BJ (cell line): ENCODE results near the gene STK24. TPM values are rescaled to one million over a fixed set of nuclear protein-coding genes. Genes with fewer than 3 reads are reported as not detected.
A peak's percentile ranks its signal among the peaks of the same experiment; 100 is the strongest.

Source experiments
- CTCF ChIA-PET: fragments of 350-600 bp; formaldehyde crosslinking; extraction: SDS; loops from one replicate; lab custom pipeline; 2021; ENCODE audit warnings: antibody characterized with exemption, inconsistent platforms; lab: Yijun Ruan, JAX
- POLR2A ChIA-PET: fragments of 300-600 bp; sonication (Branson Sonifier 250); formaldehyde crosslinking; extraction: SDS; loops from one replicate; lab custom pipeline; 2021; ENCODE audit warnings: antibody characterized with exemption; lab: Charles Lee
- DNase-seq: peaks from one replicate; pipeline ENCODE4 v3.0.0-alpha.2; 2011; ENCODE audit warnings: low read depth
- H3K27me3 ChIP-seq: 2 replicates; pipeline ENCODE4 v1.6.0; 2011; ENCODE audit warnings: low read length; ENCODE audit not compliant: control insufficient read depth, insufficient read depth
- H3K36me3 ChIP-seq: 2 replicates; pipeline ENCODE4 v1.5.1; 2011; ENCODE audit warnings: low read length; ENCODE audit not compliant: control insufficient read depth, insufficient read depth
- H3K4me3 ChIP-seq: 2 replicates; pipeline ENCODE4 v1.5.1; 2011; ENCODE audit warnings: low read depth, mild to moderate bottlenecking, control low read depth, low read length
- polyA plus RNA-seq: library from polyadenylated mRNA; depleted of rRNA; stranded (reverse); fragments of >200 nt; gene quantifications from 2 replicates; pipeline ENCODE4 v1.2.3, GENCODE V29; 2011
- TF ChIP-seq, protein P1 (sequence below): IDR thresholded peaks from 2 replicates; pipeline ENCODE4 v1.5.1; 2011; ENCODE audit warnings: low read depth, mild to moderate bottlenecking, control low read depth, inconsistent platforms, low read length, moderate library complexity; ENCODE audit not compliant: insufficient read depth

The STK24 gene
- polyA plus RNA-seq, 1 experiment: 32.8 TPM

DNA sequence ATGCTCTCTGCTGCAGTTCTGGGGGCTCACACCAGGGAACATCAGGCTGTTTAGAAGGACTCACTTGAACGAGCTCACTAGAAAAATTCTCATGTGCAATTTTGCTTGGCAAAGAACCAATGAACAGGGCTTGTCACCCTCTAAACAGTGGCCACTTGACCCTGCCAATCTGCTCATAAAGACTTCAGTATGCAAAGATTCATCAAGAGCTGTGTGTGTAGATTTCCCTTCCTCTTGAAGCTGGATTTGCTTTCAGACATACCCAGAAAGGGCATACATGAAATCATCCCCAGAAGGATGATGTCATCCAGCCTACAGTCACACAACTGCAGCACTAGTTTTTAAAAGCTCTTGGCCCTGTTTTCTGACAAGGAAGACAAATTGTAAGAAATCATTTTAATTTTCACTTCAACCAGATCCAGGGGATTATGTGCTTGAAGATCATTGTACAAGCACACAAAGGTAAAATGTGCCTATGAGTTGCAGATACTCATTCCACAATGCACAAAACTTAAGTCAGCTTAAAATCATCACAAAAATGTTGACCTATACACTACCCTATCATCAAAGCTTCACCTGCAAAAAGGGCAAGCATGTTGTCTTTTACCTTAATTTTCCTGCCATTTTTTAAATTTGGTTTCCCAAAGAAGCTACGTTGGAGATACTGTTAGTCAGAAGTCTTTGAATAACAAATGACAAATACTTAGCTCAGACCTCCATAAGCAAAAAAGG is 5.2 kb upstream of the STK24 start:
- H3K4me3 ChIP-seq: no peak overlapping the region
- ChIA-PET CTCF (interaction anchor here (0.6 to 3.1 kb wide), 7 partner anchors 9 to 261 kb away, joined by 3 to 15 read pairs (median 3); no protein-coding TSS in a partner anchor), POLR2A (no interaction called here)
- DNase-seq: no peak
- H3K36me3 ChIP-seq: no peaks in the 10 kb centered on the region
- H3K27me3 ChIP-seq: no peaks in the 10 kb centered on the region
- TF ChIP-seq, protein P1, sequence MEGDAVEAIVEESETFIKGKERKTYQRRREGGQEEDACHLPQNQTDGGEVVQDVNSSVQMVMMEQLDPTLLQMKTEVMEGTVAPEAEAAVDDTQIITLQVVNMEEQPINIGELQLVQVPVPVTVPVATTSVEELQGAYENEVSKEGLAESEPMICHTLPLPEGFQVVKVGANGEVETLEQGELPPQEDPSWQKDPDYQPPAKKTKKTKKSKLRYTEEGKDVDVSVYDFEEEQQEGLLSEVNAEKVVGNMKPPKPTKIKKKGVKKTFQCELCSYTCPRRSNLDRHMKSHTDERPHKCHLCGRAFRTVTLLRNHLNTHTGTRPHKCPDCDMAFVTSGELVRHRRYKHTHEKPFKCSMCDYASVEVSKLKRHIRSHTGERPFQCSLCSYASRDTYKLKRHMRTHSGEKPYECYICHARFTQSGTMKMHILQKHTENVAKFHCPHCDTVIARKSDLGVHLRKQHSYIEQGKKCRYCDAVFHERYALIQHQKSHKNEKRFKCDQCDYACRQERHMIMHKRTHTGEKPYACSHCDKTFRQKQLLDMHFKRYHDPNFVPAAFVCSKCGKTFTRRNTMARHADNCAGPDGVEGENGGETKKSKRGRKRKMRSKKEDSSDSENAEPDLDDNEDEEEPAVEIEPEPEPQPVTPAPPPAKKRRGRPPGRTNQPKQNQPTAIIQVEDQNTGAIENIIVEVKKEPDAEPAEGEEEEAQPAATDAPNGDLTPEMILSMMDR: no peak

DNA sequence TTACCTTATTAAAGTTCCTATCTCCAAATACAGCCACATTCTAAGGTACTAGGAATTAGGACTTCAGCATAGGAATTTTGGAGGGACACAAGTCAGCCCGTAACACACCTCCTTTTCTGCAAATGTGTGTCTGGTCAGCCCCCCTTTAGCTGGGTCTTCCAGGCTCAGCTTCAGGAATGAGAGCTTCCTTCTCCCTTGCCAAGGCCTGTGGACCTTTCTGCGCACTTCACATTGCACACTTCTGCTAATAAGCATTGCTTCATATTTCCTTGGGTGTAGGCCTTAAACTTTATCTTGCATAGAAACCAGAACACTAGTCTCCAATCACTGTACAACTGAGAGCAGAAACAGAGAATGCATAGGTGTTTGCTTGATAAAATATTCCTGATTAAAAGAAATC is 4.5 kb upstream of the STK24 start:
- TF ChIP-seq, protein P1: no peak
- Histone ChIP-seq H3K27me3 (no peaks in the 10 kb centered on the region), H3K4me3 (no peak overlapping the region), H3K36me3 (no peaks in the 10 kb centered on the region)
- POLR2A ChIA-PET: no interaction called here
- CTCF ChIA-PET: interaction anchor here (0.8 to 3.1 kb wide), 4 partner anchors 9 to 115 kb away, joined by 3 to 15 read pairs (median 4); no protein-coding TSS in a partner anchor
- no peak for DNase-seq

GRCh38 chr13:98580420-98580819 is 3.5 kb upstream of the STK24 start:
- no peak for DNase-seq
- Histone ChIP-seq H3K4me3 (no peak overlapping the region), H3K27me3 (no peaks in the 10 kb centered on the region), H3K36me3 (no peaks in the 10 kb centered on the region)
- POLR2A ChIA-PET: no interaction called here
- TF ChIP-seq, protein P1: no peak
- CTCF ChIA-PET: interaction anchor here (1.0 to 3.1 kb wide), 3 partner anchors 9 to 132 kb away, joined by 3 to 15 read pairs (median 3); no protein-coding TSS in a partner anchor

GRCh38 chr13:98577836-98578285 is 954 bp upstream of the STK24 start:
- TF ChIP-seq, protein P1: no peak
- POLR2A ChIA-PET: no interaction called here
- peak overlapping the region; percentile 82 for H3K4me3 ChIP-seq
- H3K36me3 ChIP-seq: no peaks in the 10 kb centered on the region
- H3K27me3 ChIP-seq: no peaks in the 10 kb centered on the region
- no peak for DNase-seq
- CTCF ChIA-PET: interaction anchor here (0.9 kb wide), 1 partner anchor 76 kb away, joined by 3 read pairs; no protein-coding TSS in a partner anchor

DNA sequence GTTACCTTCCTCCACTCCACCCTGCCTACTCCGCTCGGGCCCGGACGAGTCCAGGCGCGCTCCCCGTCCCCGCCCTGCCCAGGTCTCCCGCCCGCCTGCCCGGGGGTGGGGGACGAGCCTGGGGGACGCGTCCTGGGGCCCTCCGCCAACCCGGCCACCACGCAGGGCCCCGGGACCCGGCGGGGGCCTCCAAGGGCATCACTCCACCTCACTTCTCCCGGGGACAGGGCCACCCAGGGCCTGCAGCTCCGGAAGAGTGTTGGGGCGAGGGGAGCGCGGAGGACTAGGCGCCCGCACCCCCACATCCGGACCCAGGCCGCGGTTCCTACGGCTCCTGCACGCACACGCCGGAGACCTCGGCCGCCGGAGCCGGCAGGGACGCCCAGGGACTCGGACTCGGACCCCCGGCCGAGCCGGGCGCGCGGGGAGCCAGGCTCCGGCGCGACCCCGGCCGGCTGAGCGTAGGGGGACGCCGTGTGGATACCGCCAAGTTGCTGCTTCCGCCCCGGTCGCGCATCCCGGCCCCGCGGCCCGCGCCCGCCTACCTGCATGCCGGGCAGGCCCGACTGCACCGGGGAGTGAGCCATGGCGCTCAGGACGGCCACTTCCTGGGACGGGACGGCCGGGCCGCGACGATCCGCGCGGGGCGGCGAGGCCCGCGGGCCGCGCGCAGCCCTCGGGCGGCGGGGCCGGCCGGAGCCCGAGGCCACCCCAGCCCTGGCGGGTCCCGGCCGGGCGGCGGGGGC is 534 bp downstream of the STK24 start:
- POLR2A ChIA-PET: no interaction called here
- CTCF ChIA-PET: interaction anchor here (0.9 kb wide), 1 partner anchor 264 kb away, joined by 5 read pairs; no protein-coding TSS in a partner anchor
- no peak for DNase-seq
- TF ChIP-seq, protein P1: no peak
- Histone ChIP-seq H3K27me3 (no peaks in the 10 kb centered on the region), H3K4me3 (peak overlapping the region; percentile 82), H3K36me3 (no peaks in the 10 kb centered on the region)
